HepG2 (cell line): ENCODE results near the gene SLC17A5. TPM values are rescaled to one million over a fixed set of nuclear protein-coding genes. Genes with fewer than 3 reads are reported as not detected.

Experiments
- AKAP8 ChIP-seq: sonication (generic); formaldehyde crosslinking; IDR thresholded peaks from 2 replicates; pipeline ENCODE4 v1.5.1; 2020; ENCODE audit warnings: mild to moderate bottlenecking, missing genetic modification reagents
- ARID5B ChIP-seq: IDR thresholded peaks from 2 replicates; pipeline ENCODE4 v1.4.0; 2020; ENCODE audit warnings: mild to moderate bottlenecking, missing genetic modification reagents
- CENPX ChIP-seq: sonication (generic); formaldehyde crosslinking; IDR thresholded peaks from 2 replicates; pipeline ENCODE4 v1.9.0; 2021; ENCODE audit warnings: mild to moderate bottlenecking, missing genetic modification reagents, moderate library complexity
- CSRNP2 ChIP-seq: sonication (generic); formaldehyde crosslinking; conservative IDR thresholded peaks from 2 replicates; pipeline ENCODE4 v1.8.0; 2022; ENCODE audit warnings: low read depth, missing genetic modification reagents
- FOSL2 ChIP-seq: sonication (generic); formaldehyde crosslinking; IDR thresholded peaks from 2 replicates; pipeline ENCODE4 v1.4.0; 2020; ENCODE audit warnings: missing genetic modification reagents
- FOXA3 ChIP-seq: IDR thresholded peaks from 2 replicates; pipeline ENCODE4 v1.6.1; 2016; ENCODE audit warnings: missing genetic modification reagents, missing compliant biosample characterization
- HNF1A ChIP-seq, 2 experiments: sonication (generic) in 1 of 2; formaldehyde crosslinking in 1 of 2; IDR thresholded peaks; 2 replicates each; pipeline versions ENCODE4 v1.4.0 to v1.6.1; 2016 to 2020; ENCODE audit warnings: borderline replicate concordance in 1 of 2, low read depth in 1 of 2, mild to moderate bottlenecking in 1 of 2, missing genetic modification reagents in 1 of 2
- KDM2A ChIP-seq: sonication (generic); formaldehyde crosslinking; IDR thresholded peaks from 2 replicates; pipeline ENCODE4 v1.4.0; 2020; ENCODE audit warnings: low read depth, missing genetic modification reagents, borderline replicate concordance
- MED13 ChIP-seq: sonication (generic); formaldehyde crosslinking; IDR thresholded peaks from 2 replicates; pipeline ENCODE4 v1.5.0; 2020; ENCODE audit warnings: missing genetic modification reagents
- NFAT5 ChIP-seq: sonication (generic); formaldehyde crosslinking; IDR thresholded peaks from 2 replicates; pipeline ENCODE4 v1.4.0; 2020; ENCODE audit warnings: missing genetic modification reagents
- POGZ ChIP-seq: sonication (generic); formaldehyde crosslinking; IDR thresholded peaks from 2 replicates; pipeline ENCODE4 v1.4.0; 2020; ENCODE audit warnings: mild to moderate bottlenecking, missing genetic modification reagents
- XRCC5 ChIP-seq: fragments of 200-400 bp; formaldehyde crosslinking; optimal IDR thresholded peaks from 2 replicates; pipeline ENCODE3; 2017; ENCODE audit warnings: mild to moderate bottlenecking, low read length
- ZNF564 ChIP-seq: sonication (generic); formaldehyde crosslinking; IDR thresholded peaks from 2 replicates; pipeline ENCODE4 v1.8.1; 2023; ENCODE audit warnings: mild to moderate bottlenecking, missing genetic modification reagents
- polyA plus RNA-seq, 8 experiments: library from polyadenylated mRNA; depleted of rRNA in 3 of 8; stranded (reverse) in 7 of 8; unstranded in 1 of 8; fragments of >200 nt; fragmentation: Illumina TruSeq in 4 of 8; extraction: Trizol in 4 of 8; gene quantifications; 2 replicates each; pipeline versions ENCODE4 v1.2.1 to v1.2.3, GENCODE V29; 2011 to 2016; ENCODE audit warnings: low read depth in 4 of 8, missing spikeins in 1 of 8, mixed read lengths in 1 of 8; ENCODE audit not compliant: insufficient read depth in 1 of 8
- total RNA-seq, 5 experiments: library from RNA; depleted of rRNA; stranded (reverse); fragments of >200 nt; fragmentation: Illumina TruSeq; extraction: Trizol; gene quantifications; 2 replicates each; pipeline ENCODE4 v1.2.3, GENCODE V29; 2016; ENCODE audit warnings: low read depth in 1 of 5

SLC17A5 gene
- total and polyA plus RNA-seq, 2 of the 13 experiments (the other 11 are each of a cell fraction or from before 2014, with no cell fraction given), result 18.3 to 20.5 TPM

GRCh38 chr6:73675466-73676098 lies 21.8 kb upstream of the SLC17A5 start (continued):
- TF ChIP-seq HNF1A (IDR thresholded peaks at IDR 0.05; ENCODE audit: low read depth) (no peak), HNF1A (CRISPR knock-in tag; IDR thresholded peaks at IDR 0.05; ENCODE audit: borderline replicate concordance) (no peak), ZNF564 (CRISPR knock-in tag) (no peak), KDM2A (CRISPR knock-in tag) (no peak), ARID5B (CRISPR knock-in tag) (peak; percentile 29; the same call in 1 of the 2 replicates), XRCC5 (peak; percentile 53), AKAP8 (CRISPR knock-in tag) (no peak), FOSL2 (CRISPR knock-in tag) (peak; percentile 40; the same call in 1 of the 2 replicates), NFAT5 (CRISPR knock-in tag) (no peak), FOXA3 (CRISPR knock-in tag) (0 out of 2 replicates have a peak, but pooled peaks have one; percentile 8), MED13 (CRISPR knock-in tag) (no peak), POGZ (CRISPR knock-in tag) (no peak), CENPX (CRISPR knock-in tag) (no peak), CSRNP2 (CRISPR knock-in tag) (no peak)
